GM12878 (cell line): ENCODE results near the gene TCP1. TPM values are rescaled to one million over a fixed set of nuclear protein-coding genes. Genes with fewer than 3 reads are reported as not detected.

Source experiments
- ATAC-seq: fragments of 200-7000 bp; cut with Tn5 transposase; 3 replicates; pipeline ENCODE4 v1.9.1; 2020; ENCODE audit warnings: mild to moderate bottlenecking, moderate library complexity
- BruUV-seq: library from RNA; stranded (reverse); fragments of 400-500 nt; replicated peaks from 2 replicates; lab custom pipeline; 2021; lab: Mats Ljungman, UMichigan
- CTCF ChIA-PET: fragments of 300-600 bp; sonication (Branson Sonifier 250); formaldehyde crosslinking; extraction: SDS; loops from one replicate; lab custom pipeline; 2021; ENCODE audit warnings: inconsistent platforms; lab: Yijun Ruan, JAX
- POLR2A ChIA-PET: fragments of 350-600 bp; formaldehyde crosslinking; extraction: SDS; loops from one replicate; lab custom pipeline; 2021; ENCODE audit warnings: inconsistent platforms; lab: Charles Lee
- RAD21 ChIA-PET: fragments of 300-600 bp; sonication (Branson Sonifier 250); formaldehyde crosslinking; loops from one replicate; lab custom pipeline; 2023; ENCODE audit warnings: antibody characterized with exemption; ENCODE audit not compliant: unreplicated experiment; lab: Charles Lee
- SMC1A ChIA-PET: fragments of 300-600 bp; sonication (Branson Sonifier 250); formaldehyde crosslinking; loops from one replicate; lab custom pipeline; 2023; ENCODE audit not compliant: unreplicated experiment, uncharacterized antibody; lab: Charles Lee
- DNase-seq: peaks from one replicate; pipeline ENCODE4 v3.0.0-alpha.2; 2011; ENCODE audit warnings: low read depth, low spot score
- FAIRE-seq: peaks from 3 replicates; lab custom pipeline; 2011; peaks lifted over from hg19 to GRCh38; lab: Jason Lieb, UNC
- H2AFZ ChIP-seq: 2 replicates; pipeline ENCODE4 v1.6.0; 2011; ENCODE audit warnings: low read depth, low read length, control low read depth; ENCODE audit not compliant: control insufficient read depth
- H3K27ac ChIP-seq: 2 replicates; pipeline ENCODE4 v1.5.1; 2011; ENCODE audit warnings: control low read depth; ENCODE audit not compliant: control insufficient read depth, insufficient read depth
- H3K27me3 ChIP-seq, 2 experiments: replicated peaks in 1 of 2; 2 replicates each; pipeline versions ENCODE4 v1.6.0 to v1.6.1; 2011; ENCODE audit warnings: low read length in 1 of 2; ENCODE audit not compliant: control insufficient read depth in 2 of 2, insufficient read depth in 2 of 2
- H3K36me3 ChIP-seq, 2 experiments: 2 replicates each; pipeline ENCODE4 v1.5.1; 2011; ENCODE audit warnings: low read length in 1 of 2; ENCODE audit not compliant: control insufficient read depth in 2 of 2, insufficient read depth in 2 of 2
- H3K4me1 ChIP-seq: 2 replicates; pipeline ENCODE4 v1.6.1; 2011; ENCODE audit warnings: mild to moderate bottlenecking, low read length, moderate library complexity, mixed read lengths; ENCODE audit not compliant: control insufficient read depth, insufficient read depth
- H3K4me2 ChIP-seq: 2 replicates; pipeline ENCODE4 v1.6.0; 2011; ENCODE audit warnings: control low read depth; ENCODE audit not compliant: control insufficient read depth, insufficient read depth
- H3K4me3 ChIP-seq: fragments of 200-600 bp; sonication (generic); 2 replicates; pipeline ENCODE4 v1.5.1; 2016
- H3K79me2 ChIP-seq: 2 replicates; pipeline ENCODE4 v1.6.0; 2011; ENCODE audit warnings: low read length; ENCODE audit not compliant: control insufficient read depth, insufficient read depth
- H3K9ac ChIP-seq: 2 replicates; pipeline ENCODE4 v1.8.0; 2011; ENCODE audit warnings: low read length, control low read depth, mixed read lengths; ENCODE audit not compliant: control insufficient read depth, insufficient read depth
- H3K9me3 ChIP-seq: replicated peaks from 3 replicates; pipeline ENCODE4 v1.5.1; 2011; ENCODE audit warnings: mild to moderate bottlenecking, low read length; ENCODE audit not compliant: control insufficient read depth, insufficient read depth
- H4K20me1 ChIP-seq: 2 replicates; pipeline ENCODE4 v1.6.0; 2011; ENCODE audit not compliant: control insufficient read depth, insufficient read depth
- LARP7 ChIP-seq: fragments of 450-650 bp; IDR thresholded peaks from 2 replicates; pipeline ENCODE4 v1.6.1; 2017; ENCODE audit warnings: mild to moderate bottlenecking
- NFYB ChIP-seq: IDR thresholded peaks from 2 replicates; pipeline ENCODE4 v1.6.1; 2011; ENCODE audit warnings: low read depth, mild to moderate bottlenecking, low read length, improper control_type of control experiment, moderate library complexity; ENCODE audit not compliant: insufficient read depth
- POLR2A ChIP-seq: IDR thresholded peaks from 2 replicates; pipeline ENCODE4 v1.6.1; 2011; ENCODE audit warnings: low read depth, mild to moderate bottlenecking, low read length
- POLR2AphosphoS5 ChIP-seq: IDR thresholded peaks from 2 replicates; pipeline ENCODE4 v1.6.1; 2011; ENCODE audit warnings: mild to moderate bottlenecking, low read length, inconsistent platforms
- ZSCAN29 ChIP-seq: fragments of 450-650 bp; IDR thresholded peaks from 2 replicates; pipeline ENCODE4 v1.6.1; 2017; ENCODE audit warnings: mild to moderate bottlenecking, moderate library complexity
- WGBS: methylation state at CpG from one replicate; pipeline ENCODE4 v1.1.6; 2016; ENCODE audit warnings: low lambda C conversion rate; ENCODE audit not compliant: insufficient replicate concordance, insufficient coverage; ENCODE audit errors: missing lambda C conversion rate; 5-methylcytosine and 5-hydroxymethylcytosine counted together
- in situ Hi-C: fragments of 300-500 bp; cut with MboI; formaldehyde crosslinking; loops from 9 replicates; pipeline ENCODE4 v1.14.3; 2018; ENCODE audit warnings: mixed read lengths
- intact Hi-C: fragments of 100-400 bp; cut with micrococcal nuclease; formaldehyde crosslinking; loops from one replicate; pipeline ENCODE4 v1.14.2; 2022; ENCODE audit not compliant: unreplicated experiment
- polyA plus RNA-seq, 11 experiments: library from polyadenylated mRNA; depleted of rRNA in 4 of 11; unstranded in 6 of 11; stranded (reverse) in 5 of 11; fragments of >200 nt; fragmentation: Nextera tagmentation in 4 of 11; fragmentation: Illumina TruSeq in 1 of 11; extraction: Ambion mirVana in 4 of 11; extraction: Trizol in 1 of 11; gene quantifications; 1 replicate in 1 of 11; 2 replicates in 10 of 11; pipeline versions ENCODE4 v1.2.1 to v1.2.3, GENCODE V29; 2011 to 2016; ENCODE audit warnings: inconsistent platforms in 2 of 11, missing spikeins in 2 of 11, low read depth in 1 of 11
- total RNA-seq, 4 experiments: library from RNA; depleted of rRNA in 3 of 4; stranded (reverse); fragments of >200 nt in 3 of 4; fragmentation: Illumina TruSeq in 1 of 4; extraction: Trizol in 1 of 4; gene quantifications; 2 replicates each; pipeline versions ENCODE4 v1.2.1 to v1.2.3, GENCODE V29; 2013 to 2021
- TF ChIP-seq, protein P1 (sequence below): fragments of 450-650 bp; IDR thresholded peaks from 2 replicates; pipeline ENCODE4 v1.6.1; 2016; ENCODE audit warnings: mild to moderate bottlenecking
- TF ChIP-seq, protein P2 (sequence below), 3 experiments: IDR thresholded peaks in 2 of 3; conservative IDR thresholded peaks in 1 of 3; 2 replicates each; pipeline ENCODE4 v1.5.1; 2011; ENCODE audit warnings: low read depth in 3 of 3, low read length in 3 of 3, mild to moderate bottlenecking in 3 of 3, control low read depth in 2 of 3, moderate library complexity in 2 of 3, inconsistent platforms in 1 of 3, mixed read lengths in 1 of 3; ENCODE audit not compliant: control insufficient read depth in 2 of 3, insufficient read depth in 1 of 3; ENCODE audit errors: extremely low read depth in 1 of 3
- TF ChIP-seq, protein P3 (sequence below): fragments of 450-650 bp; IDR thresholded peaks from 2 replicates; pipeline ENCODE4 v1.6.1; 2017; ENCODE audit warnings: mild to moderate bottlenecking

The TCP1 gene
- total and polyA plus RNA-seq, 10 of the 15 experiments (the other 5 are each of a cell fraction or from before 2014, with no cell fraction given) = 133 to 457 (median 306) TPM

DNA sequence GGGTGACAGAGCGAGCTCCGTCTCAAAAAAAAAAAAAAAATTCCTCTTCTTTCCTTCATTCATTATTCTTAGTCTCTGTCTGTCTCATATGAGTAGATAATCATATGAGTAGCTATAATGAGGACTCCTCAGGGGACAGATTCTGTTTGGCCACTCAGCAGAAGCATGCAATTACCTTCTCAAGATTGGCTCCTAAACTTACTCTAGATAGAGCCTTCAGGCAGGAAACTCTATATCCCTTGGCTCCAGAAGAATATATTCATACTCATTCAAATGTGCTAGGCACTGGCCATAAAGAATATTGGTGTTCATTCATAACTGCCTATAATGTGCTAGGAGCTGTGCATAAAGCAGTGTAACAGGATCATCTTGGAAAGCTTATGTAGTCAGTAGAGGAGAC lies 29.8 kb downstream of the TCP1 start (continued):
- no peak for TF ChIP-seq ZSCAN29
- TF ChIP-seq, protein P1, sequence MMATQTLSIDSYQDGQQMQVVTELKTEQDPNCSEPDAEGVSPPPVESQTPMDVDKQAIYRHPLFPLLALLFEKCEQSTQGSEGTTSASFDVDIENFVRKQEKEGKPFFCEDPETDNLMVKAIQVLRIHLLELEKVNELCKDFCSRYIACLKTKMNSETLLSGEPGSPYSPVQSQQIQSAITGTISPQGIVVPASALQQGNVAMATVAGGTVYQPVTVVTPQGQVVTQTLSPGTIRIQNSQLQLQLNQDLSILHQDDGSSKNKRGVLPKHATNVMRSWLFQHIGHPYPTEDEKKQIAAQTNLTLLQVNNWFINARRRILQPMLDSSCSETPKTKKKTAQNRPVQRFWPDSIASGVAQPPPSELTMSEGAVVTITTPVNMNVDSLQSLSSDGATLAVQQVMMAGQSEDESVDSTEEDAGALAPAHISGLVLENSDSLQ = no peak

DNA sequence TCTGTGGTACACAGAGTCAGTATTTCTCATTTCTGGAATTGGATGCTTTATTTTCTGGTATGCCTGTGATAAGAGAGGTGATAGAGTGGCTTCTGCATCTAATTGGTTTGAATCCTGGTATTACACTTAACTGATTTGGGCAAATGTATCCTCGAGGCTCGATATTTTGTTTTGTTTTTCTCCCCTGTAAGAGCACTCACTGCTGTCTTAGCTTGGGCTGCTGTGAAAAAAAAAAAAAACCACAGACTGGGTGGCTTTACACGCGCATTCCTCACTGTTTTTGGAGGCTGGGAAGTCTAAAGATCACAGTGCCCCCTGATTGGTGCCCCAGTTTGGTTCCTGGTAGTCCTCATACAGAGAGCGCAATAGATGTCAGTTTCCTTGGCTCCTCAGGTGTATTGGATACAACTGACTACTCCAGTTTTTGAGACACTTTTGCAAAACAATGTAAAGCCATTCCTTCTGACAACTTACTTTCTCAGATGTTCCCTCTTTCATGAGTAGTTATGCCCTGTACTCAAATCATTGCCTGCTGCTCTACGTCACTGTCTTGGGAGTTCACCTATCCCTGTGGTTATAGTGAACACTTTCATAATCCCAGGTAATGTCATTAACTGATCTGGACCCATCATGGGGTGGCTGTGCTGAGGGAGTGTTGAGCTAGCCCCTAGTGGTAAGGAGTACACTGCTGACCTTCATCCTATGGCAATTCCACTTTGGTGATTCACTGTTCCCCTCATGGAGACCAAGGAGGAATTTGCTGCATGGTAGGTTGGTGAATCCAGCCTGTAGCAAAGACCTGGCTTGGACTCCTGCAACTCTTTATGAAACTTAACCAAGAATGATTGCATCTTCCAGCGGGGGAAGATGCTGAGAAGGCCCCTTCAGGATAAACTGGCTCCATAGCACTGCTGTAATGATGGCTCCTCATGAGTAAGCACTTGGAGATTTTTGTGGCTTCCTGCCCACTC lies 31.1 kb downstream of the TCP1 start:
- in situ Hi-C loops = no loop called here

More for the DNA sequence above, 31.1 kb downstream of the TCP1 start:
- 98% methylated on average over 5 of the region's 7 CpGs for WGBS
- no peaks in the 10 kb centered on the region for H3K9me3 ChIP-seq
- H4K20me1 ChIP-seq = no peaks in the 10 kb centered on the region
- TF ChIP-seq POLR2AphosphoS5 = peak; percentile 21; the same call in 1 of the 2 replicates
- TF ChIP-seq POLR2A = peak; percentile 37; the same call in 1 of the 2 replicates
- no peak for TF ChIP-seq NFYB
- TF ChIP-seq LARP7 = no peak
- TF ChIP-seq, protein P2, sequence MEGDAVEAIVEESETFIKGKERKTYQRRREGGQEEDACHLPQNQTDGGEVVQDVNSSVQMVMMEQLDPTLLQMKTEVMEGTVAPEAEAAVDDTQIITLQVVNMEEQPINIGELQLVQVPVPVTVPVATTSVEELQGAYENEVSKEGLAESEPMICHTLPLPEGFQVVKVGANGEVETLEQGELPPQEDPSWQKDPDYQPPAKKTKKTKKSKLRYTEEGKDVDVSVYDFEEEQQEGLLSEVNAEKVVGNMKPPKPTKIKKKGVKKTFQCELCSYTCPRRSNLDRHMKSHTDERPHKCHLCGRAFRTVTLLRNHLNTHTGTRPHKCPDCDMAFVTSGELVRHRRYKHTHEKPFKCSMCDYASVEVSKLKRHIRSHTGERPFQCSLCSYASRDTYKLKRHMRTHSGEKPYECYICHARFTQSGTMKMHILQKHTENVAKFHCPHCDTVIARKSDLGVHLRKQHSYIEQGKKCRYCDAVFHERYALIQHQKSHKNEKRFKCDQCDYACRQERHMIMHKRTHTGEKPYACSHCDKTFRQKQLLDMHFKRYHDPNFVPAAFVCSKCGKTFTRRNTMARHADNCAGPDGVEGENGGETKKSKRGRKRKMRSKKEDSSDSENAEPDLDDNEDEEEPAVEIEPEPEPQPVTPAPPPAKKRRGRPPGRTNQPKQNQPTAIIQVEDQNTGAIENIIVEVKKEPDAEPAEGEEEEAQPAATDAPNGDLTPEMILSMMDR (IDR thresholded peaks at IDR 0.05 in 2 of 3, conservative IDR thresholded peaks at IDR 0.05 in 1 of 3; ENCODE audit: control insufficient read depth in 2 of 3, extremely low read depth in 1 of 3, insufficient read depth in 1 of 3, low read depth in 3 of 3, low read length in 3 of 3) = 0 out of 6 replicates have a peak, but pooled peaks of 1 of the 3 experiments have one; percentile 8
- TF ChIP-seq, protein P3, sequence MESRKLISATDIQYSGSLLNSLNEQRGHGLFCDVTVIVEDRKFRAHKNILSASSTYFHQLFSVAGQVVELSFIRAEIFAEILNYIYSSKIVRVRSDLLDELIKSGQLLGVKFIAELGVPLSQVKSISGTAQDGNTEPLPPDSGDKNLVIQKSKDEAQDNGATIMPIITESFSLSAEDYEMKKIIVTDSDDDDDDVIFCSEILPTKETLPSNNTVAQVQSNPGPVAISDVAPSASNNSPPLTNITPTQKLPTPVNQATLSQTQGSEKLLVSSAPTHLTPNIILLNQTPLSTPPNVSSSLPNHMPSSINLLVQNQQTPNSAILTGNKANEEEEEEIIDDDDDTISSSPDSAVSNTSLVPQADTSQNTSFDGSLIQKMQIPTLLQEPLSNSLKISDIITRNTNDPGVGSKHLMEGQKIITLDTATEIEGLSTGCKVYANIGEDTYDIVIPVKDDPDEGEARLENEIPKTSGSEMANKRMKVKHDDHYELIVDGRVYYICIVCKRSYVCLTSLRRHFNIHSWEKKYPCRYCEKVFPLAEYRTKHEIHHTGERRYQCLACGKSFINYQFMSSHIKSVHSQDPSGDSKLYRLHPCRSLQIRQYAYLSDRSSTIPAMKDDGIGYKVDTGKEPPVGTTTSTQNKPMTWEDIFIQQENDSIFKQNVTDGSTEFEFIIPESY = no peak
- ATAC-seq (no peak), FAIRE-seq (no peak), DNase-seq (no peak)
- RAD21 ChIA-PET = no interaction called here
- no peak overlapping the region for H3K4me2 ChIP-seq
- intact Hi-C loops = no loop called here
- POLR2A ChIA-PET = no interaction called here
- H3K4me1 ChIP-seq = peaks cover 5% of the 10 kb centered on the region
- CTCF ChIA-PET = no interaction called here
- no peak overlapping the region for H3K9ac ChIP-seq
- H3K79me2 ChIP-seq = peaks cover 21% of the 10 kb centered on the region
- H3K36me3 ChIP-seq = peaks cover 9 to 22% of the 10 kb centered on the region in 2 experiments
- H3K27me3 ChIP-seq = no peaks in the 10 kb centered on the region
- no TSS peak for BruUV-seq
- SMC1A ChIA-PET = no interaction called here
- H2AFZ ChIP-seq = no peak overlapping the region
- no peak overlapping the region for H3K4me3 ChIP-seq
- no peak overlapping the region for H3K27ac ChIP-seq
